Measurements from ENCODE around the gene PRR11.
A peak's percentile ranks its signal among the peaks of the same experiment; 100 is the strongest.
"Not testable (repeated sequence)": the region's sequence is repeated elsewhere in the genome, so short reads cannot be mapped to it uniquely, and the experiment has no call there.

Gene PRR11

GRCh38 chr17:59178266-59178985 is 22.9 kb downstream of the PRR11 start:
- H3K27ac ChIP-seq (ENCODE audit: low read length), result no peak overlapping the region
- H3K9me3 ChIP-seq (ENCODE audit: control insufficient read depth in 1 of 2, low read length in 2 of 2), result no peaks in the 10 kb centered on the region
- no peaks in the 10 kb centered on the region for H3K4me1 ChIP-seq (ENCODE audit: control insufficient read depth in 1 of 2, insufficient read depth in 2 of 2, low read length in 2 of 2)
- no peaks in the 10 kb centered on the region for H3K27me3 ChIP-seq (ENCODE audit: low read depth, low read length)
- no peaks in the 10 kb centered on the region for H3K36me3 ChIP-seq (ENCODE audit: control insufficient read depth in 1 of 2, insufficient read depth in 2 of 2, low read length in 2 of 2)
- no peak overlapping the region for H3K4me3 ChIP-seq (ENCODE audit: low read depth in 1 of 2, low read length in 2 of 2)

- H3K4me1 ChIP-seq (ENCODE audit: control insufficient read depth in 1 of 2, insufficient read depth in 2 of 2, low read length in 2 of 2); H3K27ac ChIP-seq (ENCODE audit: low read length); H3K27me3 ChIP-seq (ENCODE audit: low read depth, low read length); H3K4me3 ChIP-seq (ENCODE audit: low read depth in 1 of 2, low read length in 2 of 2); H3K9me3 ChIP-seq (ENCODE audit: control insufficient read depth in 1 of 2, low read length in 2 of 2); H3K36me3 ChIP-seq (ENCODE audit: control insufficient read depth in 1 of 2, insufficient read depth in 2 of 2, low read length in 2 of 2): not testable (repeated sequence)
Measured at GRCh38 chr17:59179601-59180000, 24.1 kb downstream of the PRR11 start.

- Histone ChIP-seq H3K4me3 (ENCODE audit: low read depth in 1 of 2, low read length in 2 of 2) (no peak overlapping the region), H3K27ac (ENCODE audit: low read length) (no peak overlapping the region), H3K9me3 (ENCODE audit: control insufficient read depth in 1 of 2, low read length in 2 of 2) (no peaks in the 10 kb centered on the region), H3K4me1 (ENCODE audit: control insufficient read depth in 1 of 2, insufficient read depth in 2 of 2, low read length in 2 of 2) (no peaks in the 10 kb centered on the region), H3K27me3 (ENCODE audit: low read depth, low read length) (no peaks in the 10 kb centered on the region), H3K36me3 (ENCODE audit: control insufficient read depth in 1 of 2, insufficient read depth in 2 of 2, low read length in 2 of 2) (no peaks in the 10 kb centered on the region)
Measured at GRCh38 chr17:59180626-59181025, 25.1 kb downstream of the PRR11 start.

GRCh38 chr17:59181481-59181880 is 25.9 kb downstream of the PRR11 start:
- Histone ChIP-seq H3K9me3 (ENCODE audit: control insufficient read depth in 1 of 2, low read length in 2 of 2) (no peaks in the 10 kb centered on the region), H3K4me1 (ENCODE audit: control insufficient read depth in 1 of 2, insufficient read depth in 2 of 2, low read length in 2 of 2) (no peaks in the 10 kb centered on the region), H3K27me3 (ENCODE audit: low read depth, low read length) (no peaks in the 10 kb centered on the region)

GRCh38 chr17:59185997-59186396 is 30.5 kb downstream of the PRR11 start:
- H3K4me3 ChIP-seq (ENCODE audit: low read depth in 1 of 2, low read length in 2 of 2), result no peak overlapping the region
- H3K36me3 ChIP-seq (ENCODE audit: control insufficient read depth in 1 of 2, insufficient read depth in 2 of 2, low read length in 2 of 2), result no peaks in the 10 kb centered on the region
- no peaks in the 10 kb centered on the region for H3K4me1 ChIP-seq (ENCODE audit: control insufficient read depth in 1 of 2, insufficient read depth in 2 of 2, low read length in 2 of 2)
- no peaks in the 10 kb centered on the region for H3K9me3 ChIP-seq (ENCODE audit: control insufficient read depth in 1 of 2, low read length in 2 of 2)
- no peaks in the 10 kb centered on the region for H3K27me3 ChIP-seq (ENCODE audit: low read depth, low read length)
- H3K27ac ChIP-seq (ENCODE audit: low read length), result no peak overlapping the region

More at GRCh38 chr17:59181481-59181880, 25.9 kb downstream of the PRR11 start:
- no peaks in the 10 kb centered on the region for H3K36me3 ChIP-seq (ENCODE audit: control insufficient read depth in 1 of 2, insufficient read depth in 2 of 2, low read length in 2 of 2)
- H3K27ac ChIP-seq (ENCODE audit: low read length), result no peak overlapping the region
- H3K4me3 ChIP-seq (ENCODE audit: low read depth in 1 of 2, low read length in 2 of 2), result no peak overlapping the region

- no peak overlapping the region for H3K4me3 ChIP-seq (ENCODE audit: low read depth in 1 of 2, low read length in 2 of 2)
- H3K4me1 ChIP-seq (ENCODE audit: control insufficient read depth in 1 of 2, insufficient read depth in 2 of 2, low read length in 2 of 2), result no peaks in the 10 kb centered on the region
- H3K27me3 ChIP-seq (ENCODE audit: low read depth, low read length), result no peaks in the 10 kb centered on the region
- no peaks in the 10 kb centered on the region for H3K9me3 ChIP-seq (ENCODE audit: control insufficient read depth in 1 of 2, low read length in 2 of 2)
- H3K36me3 ChIP-seq (ENCODE audit: control insufficient read depth in 1 of 2, insufficient read depth in 2 of 2, low read length in 2 of 2), result no peaks in the 10 kb centered on the region
- no peak overlapping the region for H3K27ac ChIP-seq (ENCODE audit: low read length)
Measured at GRCh38 chr17:59186850-59187249, 31.3 kb downstream of the PRR11 start.

- H3K4me3 ChIP-seq (ENCODE audit: low read depth in 1 of 2, low read length in 2 of 2), result no peak overlapping the region
- H3K27ac ChIP-seq (ENCODE audit: low read length), result no peak overlapping the region
- no peaks in the 10 kb centered on the region for H3K4me1 ChIP-seq (ENCODE audit: control insufficient read depth in 1 of 2, insufficient read depth in 2 of 2, low read length in 2 of 2)
- H3K9me3 ChIP-seq (ENCODE audit: control insufficient read depth in 1 of 2, low read length in 2 of 2), result no peaks in the 10 kb centered on the region
- no peaks in the 10 kb centered on the region for H3K36me3 ChIP-seq (ENCODE audit: control insufficient read depth in 1 of 2, insufficient read depth in 2 of 2, low read length in 2 of 2)
- H3K27me3 ChIP-seq (ENCODE audit: low read depth, low read length), result no peaks in the 10 kb centered on the region
Measured at GRCh38 chr17:59190806-59191205, 35.3 kb downstream of the PRR11 start.

GRCh38 chr17:59193336-59193862 is 37.9 kb downstream of the PRR11 start:
- no peaks in the 10 kb centered on the region for H3K27me3 ChIP-seq (ENCODE audit: low read depth, low read length)
- no peak overlapping the region for H3K4me3 ChIP-seq (ENCODE audit: low read depth in 1 of 2, low read length in 2 of 2)
- no peaks in the 10 kb centered on the region for H3K36me3 ChIP-seq (ENCODE audit: control insufficient read depth in 1 of 2, insufficient read depth in 2 of 2, low read length in 2 of 2)
- no peaks in the 10 kb centered on the region for H3K9me3 ChIP-seq (ENCODE audit: control insufficient read depth in 1 of 2, low read length in 2 of 2)
- H3K27ac ChIP-seq (ENCODE audit: low read length), result no peak overlapping the region
- no peaks in the 10 kb centered on the region for H3K4me1 ChIP-seq (ENCODE audit: control insufficient read depth in 1 of 2, insufficient read depth in 2 of 2, low read length in 2 of 2)

GRCh38 chr17:59199398-59199797 is 43.9 kb downstream of the PRR11 start:
- Histone ChIP-seq H3K4me3 (ENCODE audit: low read depth in 1 of 2, low read length in 2 of 2) (no peak overlapping the region), H3K4me1 (ENCODE audit: control insufficient read depth in 1 of 2, insufficient read depth in 2 of 2, low read length in 2 of 2) (no peaks in the 10 kb centered on the region), H3K36me3 (ENCODE audit: control insufficient read depth in 1 of 2, insufficient read depth in 2 of 2, low read length in 2 of 2) (no peaks in the 10 kb centered on the region), H3K9me3 (ENCODE audit: control insufficient read depth in 1 of 2, low read length in 2 of 2) (no peaks in the 10 kb centered on the region), H3K27ac (ENCODE audit: low read length) (no peak overlapping the region), H3K27me3 (ENCODE audit: low read depth, low read length) (no peaks in the 10 kb centered on the region)

GRCh38 chr17:59202320-59202719 is 46.8 kb downstream of the PRR11 start:
- no peak overlapping the region for H3K27ac ChIP-seq (ENCODE audit: low read length)
- H3K4me1 ChIP-seq (ENCODE audit: control insufficient read depth in 1 of 2, insufficient read depth in 2 of 2, low read length in 2 of 2), result no peaks in the 10 kb centered on the region
- no peak overlapping the region for H3K4me3 ChIP-seq (ENCODE audit: low read depth in 1 of 2, low read length in 2 of 2)
- H3K9me3 ChIP-seq (ENCODE audit: control insufficient read depth in 1 of 2, low read length in 2 of 2), result no peaks in the 10 kb centered on the region
- H3K27me3 ChIP-seq (ENCODE audit: low read depth, low read length), result no peaks in the 10 kb centered on the region
- no peaks in the 10 kb centered on the region for H3K36me3 ChIP-seq (ENCODE audit: control insufficient read depth in 1 of 2, insufficient read depth in 2 of 2, low read length in 2 of 2)

GRCh38 chr17:59219370-59219769 is 63.8 kb downstream of the PRR11 start:
- H3K4me1 ChIP-seq (ENCODE audit: control insufficient read depth in 1 of 2, insufficient read depth in 2 of 2, low read length in 2 of 2), result peaks cover 0 to 5% of the 10 kb centered on the region in 2 donors
- peak overlapping the region in 1 of 2 donors; percentile 99 for H3K4me3 ChIP-seq (ENCODE audit: low read depth in 1 of 2, low read length in 2 of 2)
- peaks cover 0 to 6% of the 10 kb centered on the region in 2 donors for H3K36me3 ChIP-seq (ENCODE audit: control insufficient read depth in 1 of 2, insufficient read depth in 2 of 2, low read length in 2 of 2)
- no peak overlapping the region for H3K27ac ChIP-seq (ENCODE audit: low read length)
- no peaks in the 10 kb centered on the region for H3K27me3 ChIP-seq (ENCODE audit: low read depth, low read length)
- no peaks in the 10 kb centered on the region for H3K9me3 ChIP-seq (ENCODE audit: control insufficient read depth in 1 of 2, low read length in 2 of 2)

GRCh38 chr17:59219992-59220327 is 64.4 kb downstream of the PRR11 start:
- Histone ChIP-seq H3K9me3 (ENCODE audit: control insufficient read depth in 1 of 2, low read length in 2 of 2) (no peaks in the 10 kb centered on the region), H3K27ac (ENCODE audit: low read length) (peak overlapping the region; percentile 7), H3K36me3 (ENCODE audit: control insufficient read depth in 1 of 2, insufficient read depth in 2 of 2, low read length in 2 of 2) (no peaks in the 10 kb centered on the region), H3K27me3 (ENCODE audit: low read depth, low read length) (no peaks in the 10 kb centered on the region), H3K4me3 (ENCODE audit: low read depth in 1 of 2, low read length in 2 of 2) (peak overlapping the region; percentile 97 to 99), H3K4me1 (ENCODE audit: control insufficient read depth in 1 of 2, insufficient read depth in 2 of 2, low read length in 2 of 2) (peaks cover 0 to 5% of the 10 kb centered on the region in 2 donors)

Measured in muscle layer of duodenum (tissue), 2 donors.